CD4-positive, alpha-beta T cell (primary cell): ENCODE measurements around the gene PRPSAP2. TPM values are rescaled to one million over a fixed set of nuclear protein-coding genes. Genes with fewer than 3 reads are reported as not detected.

Source experiments
- ATAC-seq: fragments of 200-7000 bp; cut with Tn5 transposase; one replicate; pipeline ENCODE4 v1.10.0; 2022; ENCODE audit warnings: mild to moderate bottlenecking; ENCODE audit not compliant: poor library complexity
- CTCF ChIA-PET: fragments of 350-600 bp; sonication (Branson Sonifier 250); formaldehyde crosslinking; loops from one replicate; lab custom pipeline; 2021; ENCODE audit warnings: antibody characterized with exemption, inconsistent platforms; lab: Charles Lee
- POLR2A ChIA-PET: fragments of 350-600 bp; sonication (Branson Sonifier 250); formaldehyde crosslinking; loops from one replicate; lab custom pipeline; 2021; ENCODE audit warnings: antibody characterized with exemption, inconsistent platforms; lab: Charles Lee
- DNase-seq, 14 experiments: peaks; one replicate each; pipeline ENCODE4 v3.0.0-alpha.2; 2013 to 2020; ENCODE audit warnings: mixed read lengths in 2 of 14
- H3K27ac ChIP-seq, 2 donors: one replicate each; pipeline versions ENCODE4 v1.5.1 to v1.7.0; 2013; ENCODE audit warnings: low read length in 2 of 2, low read depth in 1 of 2, mild to moderate bottlenecking in 1 of 2
- H3K27me3 ChIP-seq, 2 experiments: 1 replicate in 1 of 2; 2 replicates in 1 of 2; pipeline versions ENCODE4 v1.6.1 to v1.7.0; 2013; ENCODE audit warnings: low read length in 2 of 2, control low read depth in 1 of 2, mild to moderate bottlenecking in 1 of 2, moderate library complexity in 1 of 2; ENCODE audit not compliant: insufficient read depth in 2 of 2, control insufficient read depth in 1 of 2
- H3K36me3 ChIP-seq: one replicate; pipeline ENCODE4 v1.6.1; 2013; ENCODE audit warnings: low read length, control low read depth; ENCODE audit not compliant: insufficient read depth
- H3K4me1 ChIP-seq: one replicate; pipeline ENCODE4 v1.6.1; 2013; ENCODE audit warnings: low read length, control low read depth; ENCODE audit not compliant: insufficient read depth
- H3K4me3 ChIP-seq: one replicate; pipeline ENCODE4 v1.5.1; 2013; ENCODE audit warnings: mild to moderate bottlenecking, low read length, moderate library complexity
- H3K9me3 ChIP-seq, 2 experiments: 1 replicate in 1 of 2; 2 replicates in 1 of 2; pipeline versions ENCODE4 v1.6.1 to v1.7.0; 2013; ENCODE audit warnings: low read length in 2 of 2, mild to moderate bottlenecking in 2 of 2, control low read depth in 1 of 2, moderate library complexity in 1 of 2; ENCODE audit not compliant: control insufficient read depth in 1 of 2, insufficient read depth in 1 of 2
- H3K27ac Mint-ChIP-seq: one replicate; pipeline ENCODE4 v1.8.0; 2020; ENCODE audit warnings: mixed read lengths
- H3K27me3 Mint-ChIP-seq: one replicate; pipeline ENCODE4 v1.8.0; 2021; ENCODE audit warnings: mixed read lengths
- H3K36me3 Mint-ChIP-seq: one replicate; pipeline ENCODE4 v1.8.0; 2021; ENCODE audit warnings: low read depth, mixed read lengths
- H3K4me1 Mint-ChIP-seq: one replicate; pipeline ENCODE4 v1.8.0; 2021; ENCODE audit warnings: low read depth, mixed read lengths
- H3K4me3 Mint-ChIP-seq: one replicate; pipeline ENCODE4 v1.8.0; 2020; ENCODE audit warnings: mild to moderate bottlenecking, mixed read lengths
- H3K9me3 Mint-ChIP-seq: one replicate; pipeline ENCODE4 v1.8.0; 2020; ENCODE audit warnings: mixed read lengths
- intact Hi-C, 2 experiments: fragments of 100-400 bp; cut with DNase I in 1 of 2; cut with micrococcal nuclease in 1 of 2; formaldehyde crosslinking; loops; one replicate each; pipeline versions ENCODE4 v1.15.1 to v1.9.0; 2023 to 2025; cut with DNase I, micrococcal nuclease
- total RNA-seq, 174 experiments: library from RNA in 2 of 174; stranded (reverse) in 2 of 174; gene quantifications; one replicate each; pipeline ENCODE4 v1.2.3 and lab custom pipeline; 2021 to 2026
- TF ChIP-seq, protein P1 (sequence below): fragments of 200-600 bp; IDR thresholded peaks from one replicate; pipeline ENCODE4 v1.8.0; 2022; ENCODE audit warnings: antibody characterized with exemption, mild to moderate bottlenecking

PRPSAP2 gene
- total RNA-seq, 2 experiments from 2014 or later, result 24.9 to 25.5 TPM

DNA sequence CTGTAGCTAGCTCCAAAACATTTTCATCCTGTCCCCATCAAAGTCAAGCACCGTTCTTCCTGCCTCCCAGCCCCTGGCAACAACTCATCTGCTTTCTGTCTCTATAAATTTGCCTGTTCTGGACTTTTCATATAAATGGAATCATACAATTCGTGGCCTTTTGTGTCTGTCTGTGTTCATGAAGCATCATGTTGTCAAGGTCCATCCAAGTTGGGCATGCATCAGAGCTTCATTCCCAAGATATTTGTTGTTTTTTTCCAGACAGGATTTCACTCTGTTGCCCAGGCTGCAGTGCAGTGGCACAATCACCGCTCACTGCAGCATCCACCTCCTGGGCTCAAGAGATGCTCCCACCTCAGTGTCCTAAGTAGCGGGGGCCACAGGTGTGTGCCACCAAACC is 99.9 kb downstream of the PRPSAP2 start:
- POLR2A ChIA-PET, result interaction anchor here (0.6 kb wide), 1 partner anchor 500 kb away, joined by 3 read pairs; no protein-coding TSS in a partner anchor
- H3K36me3 Mint-ChIP-seq, result no peaks in the 10 kb centered on the region
- no peaks in the 10 kb centered on the region for H3K36me3 ChIP-seq

DNA sequence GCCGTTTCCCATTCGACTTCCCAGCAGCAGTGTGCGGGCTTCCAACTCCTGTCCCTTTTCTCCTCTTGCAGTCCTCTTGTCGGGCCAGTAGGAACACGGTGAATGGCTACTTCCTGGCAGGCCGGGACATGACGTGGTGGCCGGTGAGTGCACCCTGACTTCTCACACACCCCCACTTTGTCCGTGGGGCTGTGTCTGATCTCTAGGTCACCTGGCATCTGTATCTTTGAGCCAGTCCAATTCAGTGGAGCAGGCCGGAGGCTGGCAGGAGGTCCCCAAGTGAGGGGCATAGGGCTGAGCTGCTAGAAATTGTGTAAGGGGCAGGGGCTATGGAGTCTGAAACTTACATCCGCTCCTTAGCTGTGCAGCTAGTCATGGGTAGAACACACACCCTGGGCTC is 100.7 kb downstream of the PRPSAP2 start:
- ATAC-seq, result no peak

More for the DNA sequence above, 99.9 kb downstream of the PRPSAP2 start:
- CTCF ChIA-PET, result interaction anchor here (0.6 kb wide), 1 partner anchor 10 kb away, joined by 3 read pairs; no protein-coding TSS in a partner anchor
- H3K27ac ChIP-seq, result no peak overlapping the region
- H3K27me3 Mint-ChIP-seq, result no peaks in the 10 kb centered on the region
- H3K4me3 ChIP-seq, result no peak overlapping the region
- no peaks in the 10 kb centered on the region for H3K9me3 Mint-ChIP-seq
- no peaks in the 10 kb centered on the region for H3K9me3 ChIP-seq
- H3K27me3 ChIP-seq, result no peaks in the 10 kb centered on the region
- no peak overlapping the region for H3K27ac Mint-ChIP-seq
- intact Hi-C loops, result loop anchor here (1.0 to 10.0 kb wide), 4 partner anchors 38 to 143 kb away; partner anchors contain the start of gene FAM83G (in 1 of the 2)
- H3K4me3 Mint-ChIP-seq, result no peak overlapping the region
- DNase-seq, result no peak
- ATAC-seq, result no peak
- TF ChIP-seq, protein P1, sequence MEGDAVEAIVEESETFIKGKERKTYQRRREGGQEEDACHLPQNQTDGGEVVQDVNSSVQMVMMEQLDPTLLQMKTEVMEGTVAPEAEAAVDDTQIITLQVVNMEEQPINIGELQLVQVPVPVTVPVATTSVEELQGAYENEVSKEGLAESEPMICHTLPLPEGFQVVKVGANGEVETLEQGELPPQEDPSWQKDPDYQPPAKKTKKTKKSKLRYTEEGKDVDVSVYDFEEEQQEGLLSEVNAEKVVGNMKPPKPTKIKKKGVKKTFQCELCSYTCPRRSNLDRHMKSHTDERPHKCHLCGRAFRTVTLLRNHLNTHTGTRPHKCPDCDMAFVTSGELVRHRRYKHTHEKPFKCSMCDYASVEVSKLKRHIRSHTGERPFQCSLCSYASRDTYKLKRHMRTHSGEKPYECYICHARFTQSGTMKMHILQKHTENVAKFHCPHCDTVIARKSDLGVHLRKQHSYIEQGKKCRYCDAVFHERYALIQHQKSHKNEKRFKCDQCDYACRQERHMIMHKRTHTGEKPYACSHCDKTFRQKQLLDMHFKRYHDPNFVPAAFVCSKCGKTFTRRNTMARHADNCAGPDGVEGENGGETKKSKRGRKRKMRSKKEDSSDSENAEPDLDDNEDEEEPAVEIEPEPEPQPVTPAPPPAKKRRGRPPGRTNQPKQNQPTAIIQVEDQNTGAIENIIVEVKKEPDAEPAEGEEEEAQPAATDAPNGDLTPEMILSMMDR, result no peak
- peaks cover 50% of the 10 kb centered on the region for H3K4me1 Mint-ChIP-seq
- peaks cover 57% of the 10 kb centered on the region for H3K4me1 ChIP-seq

DNA sequence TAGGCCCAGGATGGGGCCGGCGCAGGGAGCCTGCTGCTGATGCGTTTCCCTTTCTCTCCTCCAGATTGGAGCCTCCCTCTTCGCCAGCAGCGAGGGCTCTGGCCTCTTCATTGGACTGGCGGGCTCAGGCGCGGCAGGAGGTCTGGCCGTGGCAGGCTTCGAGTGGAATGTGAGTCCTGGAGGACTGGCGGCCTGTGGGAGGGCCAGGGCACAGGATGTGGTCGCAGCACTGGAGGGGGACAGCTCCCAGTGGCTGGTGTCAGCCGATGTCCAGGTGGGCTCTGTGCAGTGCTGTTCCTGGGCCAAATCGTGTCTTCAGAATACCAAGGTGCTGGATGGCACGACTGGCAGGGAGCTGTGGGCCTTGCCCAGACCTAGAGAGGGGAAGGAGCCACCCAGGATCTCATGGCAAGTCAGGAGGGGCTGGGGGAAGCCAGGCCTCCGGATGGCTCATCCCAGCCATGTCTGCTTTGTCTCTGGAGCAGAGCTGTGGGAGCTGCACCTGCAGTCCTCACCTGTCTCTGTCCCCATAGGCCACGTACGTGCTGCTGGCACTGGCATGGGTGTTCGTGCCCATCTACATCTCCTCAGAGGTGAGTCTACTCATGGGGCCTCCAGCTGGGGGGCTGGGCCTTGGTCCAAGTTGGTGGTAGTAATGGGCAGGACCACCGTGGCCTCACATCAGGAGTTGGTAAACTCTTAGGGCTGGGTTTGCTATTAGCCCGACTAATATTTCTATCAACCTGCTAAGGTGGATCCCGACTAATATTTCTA is 101.3 kb downstream of the PRPSAP2 start:
- no peak overlapping the region for H3K27ac Mint-ChIP-seq
- Histone ChIP-seq H3K27ac (no peak overlapping the region), H3K9me3 (no peaks in the 10 kb centered on the region), H3K4me3 (no peak overlapping the region), H3K36me3 (no peaks in the 10 kb centered on the region), H3K4me1 (peaks cover 46% of the 10 kb centered on the region), H3K27me3 (no peaks in the 10 kb centered on the region)
- ChIA-PET CTCF (interaction anchor here (2.4 kb wide), 1 partner anchor 39 kb away, joined by 8 read pairs; no protein-coding TSS in a partner anchor), POLR2A (interaction anchor here (2.2 kb wide), 1 partner anchor 101 kb away, joined by 11 read pairs; the partner anchor contains the start of gene PRPSAP2)
- TF ChIP-seq, protein P1, result no peak
- ATAC-seq, result no peak
- intact Hi-C loops, result loop anchor here in 1 of 2 experiments (2.0 to 10.0 kb wide), 3 partner anchors 43 to 144 kb away; partner anchors contain the start of gene FAM83G
- H3K4me3 Mint-ChIP-seq, result no peak overlapping the region
- H3K27me3 Mint-ChIP-seq, result no peaks in the 10 kb centered on the region
- H3K9me3 Mint-ChIP-seq, result no peaks in the 10 kb centered on the region
- peaks cover 39% of the 10 kb centered on the region for H3K4me1 Mint-ChIP-seq
- DNase-seq, result peak in 1 of 14 experiments; percentile 13
- no peaks in the 10 kb centered on the region for H3K36me3 Mint-ChIP-seq

More for the DNA sequence above, 100.7 kb downstream of the PRPSAP2 start:
- ChIA-PET POLR2A (no interaction called here), CTCF (no interaction called here)
- DNase-seq, result peak in 1 of 14 experiments; percentile 5
- Histone ChIP-seq H3K36me3 (no peaks in the 10 kb centered on the region), H3K27ac (no peak overlapping the region), H3K27me3 (no peaks in the 10 kb centered on the region), H3K4me1 (peaks cover 51% of the 10 kb centered on the region), H3K9me3 (no peaks in the 10 kb centered on the region), H3K4me3 (no peak overlapping the region)
- TF ChIP-seq, protein P1, result no peak
- no peaks in the 10 kb centered on the region for H3K27me3 Mint-ChIP-seq
- H3K4me1 Mint-ChIP-seq, result peaks cover 46% of the 10 kb centered on the region
- H3K9me3 Mint-ChIP-seq, result no peaks in the 10 kb centered on the region
- no peaks in the 10 kb centered on the region for H3K36me3 Mint-ChIP-seq
- intact Hi-C loops, result loop anchor here in 1 of 2 experiments (2.0 to 10.0 kb wide), 3 partner anchors 44 to 144 kb away; partner anchors contain the start of gene FAM83G
- H3K27ac Mint-ChIP-seq, result no peak overlapping the region
- H3K4me3 Mint-ChIP-seq, result no peak overlapping the region
